Activated CD4-positive, alpha-beta T cell treated with anti-CD3 and anti-CD28 coated beads for 1 hour (primary cell): ENCODE measurements around the gene ANTKMT.
A peak's percentile ranks its signal among the peaks of the same experiment; 100 is the strongest.

Experiments
- DNase-seq: peaks from one replicate; pipeline ENCODE4 v3.0.0-alpha.2; 2020

The ANTKMT gene

DNA sequence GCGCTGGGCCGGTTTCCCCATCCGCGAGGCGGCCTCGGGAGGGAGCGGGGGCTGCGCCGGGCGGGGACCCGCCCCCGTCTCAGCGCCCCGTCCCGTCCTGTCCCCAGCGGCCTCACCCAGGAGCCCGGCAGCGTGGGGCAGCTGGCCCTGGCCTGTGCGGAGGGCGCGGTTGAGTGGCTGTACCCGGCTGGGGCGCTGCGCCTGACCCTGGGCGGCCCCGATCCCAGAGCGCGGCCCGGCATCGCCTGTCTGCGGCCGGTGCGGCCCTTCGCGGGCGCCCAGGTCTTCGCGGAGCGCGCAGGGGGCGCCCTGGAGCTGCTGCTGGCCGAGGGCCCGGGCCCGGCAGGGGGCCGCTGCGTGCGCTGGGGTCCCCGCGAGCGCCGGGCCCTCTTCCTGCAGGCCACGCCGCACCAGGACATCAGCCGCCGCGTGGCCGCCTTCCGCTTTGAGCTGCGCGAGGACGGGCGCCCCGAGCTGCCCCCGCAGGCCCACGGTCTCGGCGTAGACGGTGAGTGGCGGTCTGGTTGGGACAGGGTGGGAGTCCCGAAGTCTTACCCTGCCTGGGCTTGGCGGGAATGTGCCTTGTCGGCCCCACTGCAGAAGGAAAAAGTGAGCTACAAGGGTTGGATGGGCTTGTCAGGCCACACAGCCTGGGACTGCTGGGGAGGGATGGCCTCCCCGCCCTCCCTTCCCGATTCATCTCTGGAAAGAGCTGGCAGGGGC, 5.3 kb upstream of the ANTKMT start:
- DNase-seq: no peak

DNA sequence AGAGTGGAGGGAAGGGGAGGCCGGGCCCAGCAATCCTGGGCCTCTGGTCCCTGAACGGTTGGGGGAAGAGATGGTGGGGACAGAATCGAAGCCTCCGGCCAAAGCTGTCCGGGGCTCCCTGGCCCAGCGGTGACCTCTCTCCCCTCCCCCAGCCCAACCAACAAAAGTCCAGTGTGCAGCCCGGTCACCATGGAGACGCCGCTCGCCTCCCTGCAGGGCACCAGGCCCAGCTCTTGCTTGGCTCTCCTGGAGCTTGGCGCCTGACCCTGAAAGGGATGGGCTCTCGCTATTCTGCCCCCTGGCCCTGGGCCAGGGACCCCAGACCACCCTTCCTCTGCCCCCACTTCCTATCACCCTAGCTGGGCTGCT, 4.8 kb upstream of the ANTKMT start:
- no peak for DNase-seq

DNA sequence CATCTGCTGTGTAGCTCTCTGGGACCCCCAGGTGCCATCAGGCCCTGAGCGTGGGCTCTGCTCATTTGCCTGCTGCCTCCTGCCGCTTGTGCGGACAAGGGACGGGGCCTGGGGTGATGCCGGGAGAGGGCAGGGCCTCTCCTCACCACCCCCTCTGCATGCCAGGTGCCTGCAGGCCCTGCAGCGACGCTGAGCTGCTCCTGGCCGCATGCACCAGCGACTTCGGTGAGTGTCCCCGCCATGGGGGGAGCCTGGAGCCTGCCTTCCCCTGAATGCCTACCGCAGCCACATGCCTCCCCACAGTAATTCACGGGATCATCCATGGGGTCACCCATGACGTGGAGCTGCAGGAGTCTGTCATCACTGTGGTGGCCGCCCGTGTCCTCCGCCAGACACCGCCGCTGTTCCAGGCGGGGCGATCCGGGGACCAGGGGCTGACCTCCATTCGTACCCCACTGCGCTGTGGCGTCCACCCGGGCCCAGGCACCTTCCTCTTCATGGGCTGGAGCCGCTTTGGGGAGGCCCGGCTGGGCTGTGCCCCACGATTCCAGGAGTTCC, 4.1 kb upstream of the ANTKMT start:
- DNase-seq: no peak

DNA sequence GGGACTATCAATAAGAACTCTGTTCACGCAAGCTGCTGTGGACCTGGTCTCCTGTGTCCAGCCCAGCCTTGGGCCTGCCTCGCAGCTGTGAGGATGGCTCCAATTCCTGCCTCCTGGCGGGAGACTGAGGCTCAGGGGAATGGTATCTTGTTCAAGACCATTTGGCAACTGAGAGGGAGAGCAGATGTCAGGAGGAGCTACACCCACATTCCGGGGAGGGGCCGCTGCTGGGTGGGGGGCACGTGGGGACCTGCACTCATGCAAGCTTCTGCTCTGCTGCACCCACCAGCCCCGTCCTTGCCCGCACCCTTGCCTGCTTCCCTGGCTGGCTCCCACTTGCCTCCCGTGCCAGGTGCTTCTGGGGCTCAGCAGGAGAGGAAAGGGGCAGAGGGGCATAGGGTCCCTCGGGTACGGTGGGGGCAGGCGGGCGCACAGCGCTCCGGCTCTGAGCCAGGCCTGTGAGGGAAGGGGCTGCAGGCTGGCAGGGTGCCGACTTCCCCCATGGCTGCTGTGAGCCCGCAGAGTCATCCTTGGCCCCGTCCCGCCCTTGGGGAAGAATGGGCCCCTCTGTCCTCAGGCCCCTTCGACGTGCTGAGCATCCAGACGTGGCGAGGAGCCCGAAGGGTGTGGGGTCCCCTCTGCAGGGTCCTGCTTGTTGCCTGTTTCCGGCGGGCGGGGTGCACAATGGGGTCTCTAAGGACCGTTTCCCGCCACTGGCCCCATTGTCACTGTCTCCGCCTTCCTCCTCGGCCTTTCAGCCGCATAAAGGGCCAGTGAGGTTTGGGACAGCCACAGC, 3.3 kb upstream of the ANTKMT start:
- no peak for DNase-seq

DNA sequence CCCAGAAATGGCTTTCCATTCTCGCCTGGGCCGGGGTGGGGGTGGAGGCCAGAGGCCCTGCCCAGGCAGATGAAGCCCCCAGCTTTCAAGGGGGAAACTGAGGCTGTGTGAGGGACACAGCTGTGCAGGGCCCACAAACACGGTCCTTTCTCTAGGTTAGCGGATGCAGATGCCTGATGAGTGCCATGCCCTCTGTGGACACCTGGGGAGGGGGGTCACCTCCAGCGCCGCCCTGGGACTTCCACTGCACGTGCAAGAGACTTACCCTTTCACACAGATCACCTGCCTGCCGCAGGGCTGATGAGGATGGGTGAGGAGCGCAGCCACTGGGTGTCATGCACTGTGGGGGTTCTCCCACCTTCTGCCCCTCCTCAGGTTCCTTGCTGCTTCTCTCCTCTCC, 2.6 kb upstream of the ANTKMT start:
- no peak for DNase-seq

DNA sequence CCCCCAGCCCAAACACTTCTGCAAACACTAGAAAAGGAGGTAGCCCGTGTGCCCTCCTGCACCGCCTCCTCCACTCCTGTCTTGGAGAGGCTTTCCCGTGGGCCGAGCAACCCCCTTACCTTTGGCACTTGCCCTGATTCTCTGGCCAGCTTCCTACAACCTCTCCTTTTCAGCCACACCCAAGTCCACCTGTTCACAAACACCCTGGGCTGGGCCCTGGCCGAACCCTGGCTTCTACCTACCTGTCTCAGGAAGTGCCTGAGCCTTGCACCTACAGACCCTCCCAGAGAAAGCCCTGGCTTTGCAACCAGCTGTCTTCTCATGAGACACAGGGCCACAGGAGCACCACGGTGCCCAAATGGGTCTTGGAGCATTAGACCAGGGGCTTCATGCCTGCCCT, 2.0 kb upstream of the ANTKMT start:
- DNase-seq: no peak

DNA sequence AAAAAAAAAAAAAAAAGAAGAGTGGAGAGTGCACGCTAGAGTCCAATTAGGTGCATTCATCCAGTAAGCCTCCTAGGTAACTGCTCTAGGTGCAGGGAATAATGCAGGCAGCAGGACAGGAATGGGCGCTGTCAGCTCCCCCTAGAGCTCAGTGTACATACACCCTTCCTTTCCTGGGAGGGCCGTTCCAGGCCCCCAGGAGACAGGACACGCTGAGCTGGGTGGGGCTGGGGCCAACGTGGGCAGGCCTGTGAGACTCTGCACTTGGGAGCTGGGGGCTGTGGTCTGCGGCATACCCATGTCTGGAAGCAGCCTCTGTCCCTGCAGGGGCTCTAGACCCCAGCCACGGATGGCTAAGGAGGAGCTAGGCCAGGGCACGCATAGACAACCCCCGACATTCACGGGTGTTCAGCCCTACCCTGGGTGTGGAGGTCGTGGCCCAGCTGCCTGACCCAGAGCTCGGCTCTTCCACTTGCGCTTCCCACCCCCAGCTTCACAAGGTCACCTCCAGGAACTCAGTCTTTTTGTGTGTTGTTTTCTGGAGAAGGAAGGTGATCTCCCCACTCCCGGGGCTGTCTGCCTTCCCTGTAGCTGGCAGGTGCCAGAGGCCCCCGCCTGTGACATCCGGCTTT, 1.0 kb upstream of the ANTKMT start:
- DNase-seq: no peak

DNA sequence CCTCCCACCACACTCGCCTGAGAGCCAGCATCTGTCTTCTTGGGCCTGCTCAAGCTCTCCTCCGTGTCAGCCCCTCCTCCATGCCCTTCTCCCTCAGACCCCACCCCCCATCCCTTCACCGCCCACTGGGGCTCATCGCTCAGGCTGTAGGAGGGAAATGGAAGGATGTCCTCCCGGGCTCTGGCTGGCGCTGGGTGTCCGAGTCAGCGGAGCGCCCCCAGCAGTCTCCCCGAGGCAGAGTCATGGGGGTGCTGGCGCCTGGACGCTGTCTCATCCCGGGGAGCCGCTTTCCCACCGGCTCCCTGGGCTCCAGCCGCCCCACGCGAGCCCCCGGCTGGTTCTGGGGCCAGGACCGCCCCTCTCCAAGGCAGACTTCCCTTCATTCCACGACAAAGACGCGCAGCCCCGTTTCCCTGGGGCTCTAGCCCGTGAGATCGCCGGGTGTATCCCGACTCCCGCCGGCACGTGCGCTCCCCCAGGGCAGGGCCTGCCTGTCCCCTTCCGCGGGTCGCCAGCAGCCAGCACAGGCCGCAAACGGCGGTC, 428 bp upstream of the ANTKMT start:
- no peak for DNase-seq

DNA sequence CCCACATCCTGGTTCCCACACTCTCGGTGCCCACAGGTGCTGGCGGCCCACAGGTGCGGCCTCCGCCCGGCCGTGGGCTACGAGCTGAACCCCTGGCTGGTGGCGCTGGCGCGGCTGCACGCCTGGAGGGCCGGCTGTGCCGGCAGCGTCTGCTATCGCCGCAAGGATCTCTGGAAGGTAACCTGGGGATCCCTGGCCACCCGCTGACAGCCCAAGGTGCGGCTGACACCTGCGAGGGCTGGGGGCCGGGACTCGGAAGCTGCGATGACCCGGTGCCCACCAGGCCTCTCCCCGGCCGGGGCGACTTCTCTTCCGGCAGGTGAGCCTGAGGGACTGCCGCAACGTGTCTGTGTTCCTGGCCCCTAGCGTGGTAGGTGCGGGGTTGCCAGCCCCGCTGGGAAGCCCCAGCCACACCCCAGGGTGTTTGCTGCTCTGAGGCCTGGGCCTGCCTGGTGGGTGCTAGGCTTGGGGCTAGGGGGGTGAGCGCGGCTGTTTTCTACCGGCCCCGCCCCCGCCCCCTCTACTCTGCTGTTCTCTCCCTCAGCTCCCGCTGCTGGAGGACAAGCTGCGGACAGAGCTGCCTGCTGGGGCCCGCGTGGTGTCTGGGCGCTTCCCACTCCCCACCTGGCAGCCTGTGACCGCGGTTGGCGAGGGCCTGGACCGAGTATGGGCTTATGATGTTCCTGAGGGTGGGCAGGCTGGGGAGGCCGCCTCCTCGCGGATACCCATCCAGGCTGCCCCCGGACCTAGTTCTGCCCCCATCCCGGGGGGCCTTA, 1.0 kb downstream of the ANTKMT start:
- no peak for DNase-seq

DNA sequence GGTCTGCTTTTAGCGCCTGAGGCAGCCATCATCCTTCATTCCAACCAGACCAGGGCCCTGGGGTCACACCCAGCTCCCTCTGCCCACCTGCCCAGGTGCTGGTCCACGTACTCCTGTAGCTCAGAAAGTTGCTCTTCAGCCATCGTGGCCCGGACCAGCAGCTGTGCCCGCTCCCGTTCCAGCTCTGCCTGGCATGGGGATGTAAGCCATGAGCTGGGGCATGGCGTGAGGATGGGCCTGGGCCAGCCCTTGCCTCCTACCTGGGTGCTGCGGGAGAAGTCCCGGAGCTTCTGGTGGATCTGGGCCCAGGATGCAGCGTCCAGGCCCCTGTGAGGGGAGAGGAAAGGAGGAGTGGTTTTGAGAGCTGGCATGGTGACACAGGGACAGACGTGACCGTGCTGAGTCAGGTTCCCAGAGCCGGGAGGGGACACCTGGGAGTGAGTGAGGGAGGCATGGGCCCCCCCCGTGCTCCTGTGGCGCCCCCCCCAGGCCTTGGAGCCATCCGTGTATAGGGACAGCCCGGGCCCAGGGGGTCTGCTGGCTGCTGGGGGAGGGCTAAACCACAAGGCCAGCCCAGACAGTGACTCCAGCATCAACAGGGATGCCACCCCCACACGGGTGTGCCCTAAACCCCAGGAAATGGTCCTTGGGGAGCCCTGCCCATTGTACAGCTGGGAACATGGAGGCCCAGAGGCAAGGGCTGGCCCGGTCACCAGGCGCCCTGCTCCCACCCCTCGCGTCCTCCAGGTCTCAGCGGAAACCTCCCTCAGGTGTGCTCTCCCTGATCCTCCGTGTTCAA, 2.1 kb downstream of the ANTKMT start:
- DNase-seq: no peak

DNA sequence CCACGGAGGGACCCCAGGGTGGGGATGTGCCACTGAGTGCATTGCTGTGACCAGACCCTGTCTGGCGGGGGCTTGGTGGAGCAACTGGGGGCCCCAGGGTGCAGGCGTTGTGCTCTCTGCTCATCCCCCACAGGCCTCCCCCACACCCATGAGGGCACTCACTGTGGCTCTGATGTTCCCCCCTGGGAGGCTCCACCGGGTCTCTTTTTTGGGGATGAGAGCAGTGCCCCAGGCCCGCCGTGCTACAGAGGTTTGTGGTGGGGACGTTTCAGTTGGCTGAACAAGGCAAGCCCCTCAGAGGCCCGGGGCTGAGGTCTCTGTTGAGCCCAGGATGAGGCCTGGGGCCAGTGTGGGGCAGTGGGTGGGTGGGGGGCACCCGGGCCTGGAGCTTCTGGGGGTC, 2.7 kb downstream of the ANTKMT start:
- no peak for DNase-seq

DNA sequence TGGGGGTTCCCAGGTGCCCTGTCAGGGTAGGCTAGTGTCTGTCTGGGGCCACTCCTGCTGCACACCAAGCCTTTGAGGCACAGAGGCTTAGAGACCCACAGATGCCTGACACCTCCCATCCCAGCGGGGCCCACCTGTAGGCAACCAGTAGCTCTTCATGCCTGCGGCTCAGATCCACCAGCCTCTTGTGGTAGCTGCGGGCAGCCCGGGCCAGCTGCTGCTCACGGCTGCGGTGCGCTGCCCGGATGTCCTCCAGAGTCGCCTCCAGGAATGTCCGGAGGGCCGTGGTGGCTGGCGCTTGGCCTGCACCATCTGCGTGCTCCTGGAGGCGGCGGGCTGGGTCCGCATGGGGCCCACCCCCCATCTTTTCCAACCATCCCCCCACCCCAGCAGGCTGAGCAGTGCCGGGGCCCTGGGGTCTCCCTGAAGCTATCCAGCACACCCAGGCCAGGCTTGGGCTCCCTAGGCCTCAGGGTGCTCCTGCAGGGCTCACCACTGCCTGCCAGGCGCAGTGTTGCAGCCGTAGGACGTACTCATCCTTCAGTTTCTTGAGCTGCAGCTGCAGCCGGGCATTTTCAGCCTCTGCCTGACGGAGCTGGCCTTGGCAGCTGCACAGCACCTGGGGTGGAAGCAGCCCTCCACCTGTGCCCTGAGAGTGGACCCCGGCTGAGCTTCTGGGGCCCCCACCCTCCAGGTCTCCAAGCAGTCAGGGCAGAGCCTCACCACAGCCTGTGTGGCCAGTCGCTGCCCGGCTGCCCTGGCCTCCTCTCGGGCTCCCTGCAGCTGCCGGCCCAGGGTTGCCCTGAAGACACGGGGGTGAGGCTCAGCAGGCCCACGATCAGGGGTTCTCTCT, 3.5 kb downstream of the ANTKMT start:
- no peak for DNase-seq

DNA sequence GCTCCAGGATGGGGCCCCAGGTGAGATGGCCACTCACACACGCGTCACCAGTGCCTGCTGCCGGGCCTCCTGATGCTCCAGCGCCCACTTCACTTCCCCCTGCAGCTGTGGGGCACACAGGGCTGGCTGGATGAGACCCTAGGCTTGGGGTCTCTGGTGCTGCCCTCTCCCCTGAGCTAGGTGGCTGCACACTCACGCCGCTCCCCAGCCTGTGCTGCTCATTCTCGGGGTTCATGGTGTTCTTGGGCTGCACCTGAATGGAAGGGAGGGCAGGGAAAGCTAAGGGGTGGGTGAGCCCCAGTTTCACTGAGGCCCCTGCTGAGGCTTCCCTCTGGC, 4.1 kb downstream of the ANTKMT start:
- DNase-seq: no peak

DNA sequence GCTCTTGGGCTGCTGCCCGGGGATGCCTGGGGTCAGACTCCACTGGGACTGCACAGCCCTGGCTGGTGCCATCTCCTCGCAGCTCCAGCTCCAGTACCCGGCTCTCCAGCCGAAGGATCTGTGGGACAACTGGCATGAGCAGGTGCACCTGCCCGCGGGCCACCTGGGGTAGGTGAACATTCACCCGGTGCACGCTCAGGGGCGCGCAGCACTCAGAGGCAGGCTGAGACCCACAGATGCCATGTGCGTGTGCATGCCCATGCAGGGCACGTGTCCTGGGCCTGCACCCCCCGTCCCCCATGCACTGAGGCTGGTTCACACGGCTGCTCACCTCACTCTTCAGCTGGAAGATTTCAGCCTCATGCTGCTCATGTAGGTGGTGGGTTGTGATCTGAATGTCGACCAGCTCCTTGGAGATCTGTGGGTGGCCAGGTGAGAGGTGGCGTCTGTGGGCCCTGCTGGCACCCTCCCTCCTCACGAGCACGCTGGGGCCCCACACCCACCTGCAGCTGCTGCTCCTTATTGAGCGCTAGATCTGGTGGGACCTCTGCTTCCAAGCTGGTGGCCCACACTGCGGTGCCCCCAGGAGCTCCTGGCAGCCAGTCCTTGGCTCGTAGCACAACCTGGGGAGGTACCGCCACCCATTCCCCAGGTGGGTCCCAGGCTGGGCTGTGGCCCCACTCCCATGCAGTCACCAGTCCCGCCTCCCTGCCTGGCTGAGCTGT, 4.7 kb downstream of the ANTKMT start:
- no peak for DNase-seq

DNA sequence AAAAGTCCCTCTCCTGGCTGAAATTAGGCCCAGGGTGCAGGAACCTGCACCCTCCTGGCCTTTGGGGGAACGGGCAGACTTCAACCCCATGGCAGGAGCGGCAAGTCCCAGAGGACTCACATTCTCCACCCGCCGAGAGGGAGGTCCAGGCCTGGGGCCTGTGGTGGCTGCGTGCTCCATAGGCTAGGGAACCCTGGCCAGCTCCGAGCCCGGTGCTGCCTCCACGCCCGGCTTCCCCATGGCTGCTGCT, 5.2 kb downstream of the ANTKMT start:
- DNase-seq: no peak

DNA sequence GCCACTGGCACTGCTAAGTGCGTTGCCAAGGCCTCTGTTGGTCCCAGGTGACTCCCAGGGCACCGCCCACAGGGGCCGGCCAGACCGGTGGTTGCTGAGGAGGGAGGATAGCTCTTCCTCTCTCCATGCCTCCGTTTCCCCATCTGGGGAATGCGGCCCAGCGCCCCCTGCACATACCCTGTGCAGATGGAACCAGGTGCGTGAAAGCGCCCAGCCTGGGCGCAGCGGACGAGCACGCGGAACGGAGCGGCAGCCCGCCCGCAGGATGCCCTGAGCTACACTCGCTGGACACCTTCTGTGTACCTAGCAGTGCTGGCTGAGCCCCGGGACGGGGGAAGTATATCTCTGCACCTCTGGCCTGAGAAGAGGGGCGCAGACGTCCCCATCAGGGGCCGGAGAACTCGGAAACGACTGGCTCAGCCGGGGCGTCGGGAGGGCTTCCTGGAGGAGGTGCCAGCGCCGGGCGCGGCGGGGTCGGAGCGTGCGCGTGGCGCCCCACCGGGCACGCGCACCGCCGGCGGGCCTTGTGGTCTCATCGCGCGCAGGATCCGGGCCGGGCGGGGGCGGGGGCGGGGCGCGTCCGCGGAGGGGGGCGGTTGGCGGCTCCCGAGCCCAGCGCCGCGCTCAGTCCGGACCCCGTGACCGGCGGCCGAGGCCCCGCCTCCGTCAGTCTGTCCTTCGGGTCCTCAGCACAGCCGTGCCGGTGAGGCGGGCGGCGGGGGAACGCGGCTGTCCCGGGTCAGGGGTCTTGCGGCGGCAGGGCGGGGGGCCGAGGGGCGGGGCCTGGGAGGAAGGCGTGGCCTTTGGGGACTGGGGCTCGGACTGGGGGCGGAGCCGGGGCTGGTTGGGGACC, 5.7 kb downstream of the ANTKMT start, which contains the start of the genes CCDC78 and HAGHL:
Gene CCDC78 (minus strand): TSS at position 6 of the 853 bp plus-strand sequence. CDS start 76 bp downstream, outside the sequence.
Gene HAGHL (plus strand): TSS at position 669 of the 853 bp plus-strand sequence. CDS start 404 bp downstream, outside the sequence.
- no peak for DNase-seq

DNA sequence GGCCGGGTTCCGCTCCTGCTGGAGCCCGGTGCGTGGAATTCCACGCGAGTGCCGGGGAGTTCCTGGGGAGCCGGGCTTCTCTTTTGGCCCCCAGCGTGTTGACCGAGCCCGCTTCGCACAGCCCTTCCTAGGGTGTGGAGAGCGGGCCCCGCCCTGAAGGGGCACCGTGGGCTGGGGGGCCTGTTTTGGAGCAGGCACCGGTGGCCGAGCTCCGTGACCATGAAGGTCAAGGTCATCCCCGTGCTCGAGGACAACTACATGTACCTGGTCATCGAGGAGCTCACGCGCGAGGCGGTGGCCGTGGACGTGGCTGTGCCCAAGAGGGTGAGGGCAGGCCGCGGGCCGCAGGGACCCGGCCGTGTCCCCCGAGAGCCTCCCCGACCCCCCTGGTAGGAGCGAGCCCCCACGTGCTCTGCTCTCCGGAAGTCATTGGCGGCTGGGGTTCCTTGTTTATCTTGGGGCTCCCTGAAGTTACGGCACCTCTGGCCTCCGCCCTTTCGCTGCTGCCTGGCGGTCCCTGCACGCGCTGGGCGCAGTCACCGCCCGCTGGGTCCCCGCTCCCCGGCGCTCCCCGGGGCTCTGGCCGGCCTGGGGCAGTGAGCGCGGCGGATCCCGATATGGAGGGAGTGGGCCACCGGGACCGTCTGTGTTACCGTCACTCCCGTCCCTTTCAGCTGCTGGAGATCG, 6.5 kb downstream of the ANTKMT start:
- no peak for DNase-seq

DNA sequence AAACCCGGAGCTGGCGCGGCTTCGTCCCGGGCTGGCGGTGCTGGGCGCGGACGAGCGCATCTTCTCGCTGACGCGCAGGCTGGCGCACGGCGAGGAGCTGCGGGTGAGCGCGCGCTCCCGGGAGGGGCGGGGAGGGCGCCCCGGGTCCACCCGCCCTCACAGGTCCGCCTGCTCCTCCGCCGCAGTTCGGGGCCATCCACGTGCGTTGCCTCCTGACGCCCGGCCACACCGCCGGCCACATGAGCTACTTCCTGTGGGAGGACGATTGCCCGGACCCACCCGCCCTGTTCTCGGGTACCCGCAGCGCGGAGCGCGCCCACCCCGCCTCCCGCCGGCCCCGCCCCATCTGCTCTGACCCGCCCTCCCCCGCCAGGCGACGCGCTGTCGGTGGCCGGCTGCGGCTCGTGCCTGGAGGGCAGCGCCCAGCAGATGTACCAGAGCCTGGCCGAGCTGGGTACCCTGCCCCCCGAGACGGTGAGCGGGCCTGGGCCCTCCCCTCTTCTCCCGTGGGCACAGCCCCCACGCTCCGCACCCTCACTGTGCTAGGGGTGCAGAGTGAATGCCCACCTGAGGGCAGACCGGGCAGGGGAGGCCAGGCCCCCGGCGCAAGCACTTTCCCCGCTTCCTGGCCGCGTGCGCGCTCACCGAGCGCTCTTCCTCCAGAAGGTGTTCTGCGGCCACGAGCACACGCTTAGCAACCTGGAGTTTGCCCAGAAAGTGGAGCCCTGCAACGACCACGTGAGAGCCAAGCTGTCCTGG, 7.4 kb downstream of the ANTKMT start:
- peak; percentile 40 for DNase-seq
